ENCODE measurements around the gene CBLN3. TPM values are rescaled to one million over a fixed set of nuclear protein-coding genes. Genes with fewer than 3 reads are reported as not detected.

CBLN3 gene
- total RNA-seq, 1 donor from 2014 or later = 0.51 TPM

- Mint-ChIP-seq H3K27me3 (ENCODE audit: unreplicated experiment) (peaks cover 3% of the 10 kb centered on the region), H3K36me3 (ENCODE audit: unreplicated experiment) (no peaks in the 10 kb centered on the region), H3K4me3 (ENCODE audit: unreplicated experiment) (no peak overlapping the region), H3K27ac (ENCODE audit: unreplicated experiment) (no peak overlapping the region), H3K4me1 (ENCODE audit: low read depth, unreplicated experiment) (peaks cover 7% of the 10 kb centered on the region), H3K9me3 (ENCODE audit: unreplicated experiment) (peaks cover 2% of the 10 kb centered on the region)
- TF ChIP-seq, protein P1, sequence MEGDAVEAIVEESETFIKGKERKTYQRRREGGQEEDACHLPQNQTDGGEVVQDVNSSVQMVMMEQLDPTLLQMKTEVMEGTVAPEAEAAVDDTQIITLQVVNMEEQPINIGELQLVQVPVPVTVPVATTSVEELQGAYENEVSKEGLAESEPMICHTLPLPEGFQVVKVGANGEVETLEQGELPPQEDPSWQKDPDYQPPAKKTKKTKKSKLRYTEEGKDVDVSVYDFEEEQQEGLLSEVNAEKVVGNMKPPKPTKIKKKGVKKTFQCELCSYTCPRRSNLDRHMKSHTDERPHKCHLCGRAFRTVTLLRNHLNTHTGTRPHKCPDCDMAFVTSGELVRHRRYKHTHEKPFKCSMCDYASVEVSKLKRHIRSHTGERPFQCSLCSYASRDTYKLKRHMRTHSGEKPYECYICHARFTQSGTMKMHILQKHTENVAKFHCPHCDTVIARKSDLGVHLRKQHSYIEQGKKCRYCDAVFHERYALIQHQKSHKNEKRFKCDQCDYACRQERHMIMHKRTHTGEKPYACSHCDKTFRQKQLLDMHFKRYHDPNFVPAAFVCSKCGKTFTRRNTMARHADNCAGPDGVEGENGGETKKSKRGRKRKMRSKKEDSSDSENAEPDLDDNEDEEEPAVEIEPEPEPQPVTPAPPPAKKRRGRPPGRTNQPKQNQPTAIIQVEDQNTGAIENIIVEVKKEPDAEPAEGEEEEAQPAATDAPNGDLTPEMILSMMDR (IDR thresholded peaks at IDR 0.05; ENCODE audit: partially characterized antibody, unreplicated experiment) = no peak
- no peak for DNase-seq
Observed at GRCh38 chr14:24409956-24410355, 19.5 kb downstream of the CBLN3 start.

DNA sequence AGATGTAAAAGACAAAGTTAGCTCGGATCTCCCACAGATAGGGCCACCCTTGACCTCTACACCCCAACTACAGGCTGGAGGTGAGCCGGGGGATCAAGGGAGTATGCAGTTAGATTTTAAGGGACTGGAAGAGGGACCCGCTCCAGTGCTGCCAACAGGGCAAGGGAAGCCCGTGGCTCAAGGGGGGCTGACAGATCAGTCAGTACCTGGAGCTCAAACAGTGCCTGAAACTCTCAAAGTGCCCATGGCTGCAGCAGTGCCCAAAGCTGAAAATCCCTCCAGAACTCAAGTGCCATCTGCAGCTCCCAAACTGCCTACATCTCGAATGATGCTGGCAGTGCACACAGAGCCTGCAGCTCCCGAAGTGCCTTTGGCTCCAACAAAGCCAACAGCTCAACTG lies 20.3 kb downstream of the CBLN3 start:
- no peak for DNase-seq
- TF ChIP-seq, protein P1 (IDR thresholded peaks at IDR 0.05; ENCODE audit: partially characterized antibody, unreplicated experiment) = no peak
- Mint-ChIP-seq H3K27ac (ENCODE audit: unreplicated experiment) (no peak overlapping the region), H3K9me3 (ENCODE audit: unreplicated experiment) (peaks cover 2% of the 10 kb centered on the region), H3K4me1 (ENCODE audit: low read depth, unreplicated experiment) (peaks cover 14% of the 10 kb centered on the region), H3K4me3 (ENCODE audit: unreplicated experiment) (no peak overlapping the region), H3K36me3 (ENCODE audit: unreplicated experiment) (no peaks in the 10 kb centered on the region), H3K27me3 (ENCODE audit: unreplicated experiment) (peaks cover 3% of the 10 kb centered on the region)

DNA sequence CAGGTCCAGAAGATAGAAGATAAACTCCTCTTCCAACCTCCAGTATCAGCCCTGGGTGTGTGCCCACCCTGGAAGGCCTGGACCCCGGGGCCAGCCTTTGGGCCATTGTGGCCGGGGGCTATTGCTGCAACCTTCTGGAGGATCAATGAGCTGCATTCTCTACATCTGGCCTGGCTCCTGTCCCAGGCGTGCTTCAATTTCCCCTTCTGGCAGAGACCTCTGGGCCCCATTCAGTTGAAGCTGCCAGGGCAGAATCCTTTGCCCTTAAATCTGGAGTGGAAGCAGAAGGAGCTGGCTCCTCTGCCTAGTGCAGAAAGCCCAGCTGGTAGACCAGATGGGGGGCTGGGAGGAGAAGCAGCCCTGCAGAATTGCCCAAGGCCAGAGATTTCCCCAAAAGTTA lies 20.7 kb downstream of the CBLN3 start:
- H3K4me3 Mint-ChIP-seq (ENCODE audit: unreplicated experiment) = no peak overlapping the region
- peaks cover 3% of the 10 kb centered on the region for H3K27me3 Mint-ChIP-seq (ENCODE audit: unreplicated experiment)
- TF ChIP-seq, protein P1 (IDR thresholded peaks at IDR 0.05; ENCODE audit: partially characterized antibody, unreplicated experiment) = no peak
- H3K9me3 Mint-ChIP-seq (ENCODE audit: unreplicated experiment) = peaks cover 2% of the 10 kb centered on the region
- DNase-seq = no peak
- H3K36me3 Mint-ChIP-seq (ENCODE audit: unreplicated experiment) = no peaks in the 10 kb centered on the region
- H3K4me1 Mint-ChIP-seq (ENCODE audit: low read depth, unreplicated experiment) = peaks cover 19% of the 10 kb centered on the region
- no peak overlapping the region for H3K27ac Mint-ChIP-seq (ENCODE audit: unreplicated experiment)

DNA sequence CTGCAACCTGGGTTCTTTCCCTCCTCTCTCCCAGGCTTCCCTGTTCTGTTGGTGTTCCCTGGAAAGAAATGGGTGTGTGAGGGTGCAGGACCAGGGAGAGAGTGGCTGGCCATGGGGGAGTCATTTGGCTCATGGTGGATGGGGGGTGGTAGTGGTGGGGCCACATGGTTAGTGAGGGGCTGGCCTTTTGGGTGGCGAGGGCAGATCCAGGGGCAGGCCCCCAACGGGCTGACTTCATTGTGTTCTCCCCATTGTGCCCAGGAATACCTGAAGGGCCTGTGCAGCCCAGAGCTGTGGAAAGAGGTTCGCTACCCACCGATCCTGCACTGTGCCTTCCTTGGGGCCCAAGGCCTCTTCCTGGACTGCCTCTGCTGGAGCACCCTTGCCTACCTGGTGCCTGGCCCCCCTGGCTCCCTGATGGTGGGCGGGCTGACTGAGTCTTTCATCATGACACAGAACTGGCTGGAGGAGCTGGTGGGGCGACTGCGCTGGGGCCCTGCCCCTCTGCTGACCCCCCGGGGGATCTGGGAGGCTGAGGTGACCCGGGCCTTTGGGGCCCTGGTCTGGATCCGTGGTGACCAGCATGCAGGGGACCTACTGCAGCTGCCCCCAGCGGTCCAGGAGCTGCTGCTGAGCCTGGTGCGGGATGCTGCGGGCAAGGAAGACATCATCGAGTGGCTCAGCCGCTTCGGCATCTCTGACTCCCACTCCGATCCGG lies 21.7 kb downstream of the CBLN3 start:
- peaks cover 3% of the 10 kb centered on the region for H3K27me3 Mint-ChIP-seq (ENCODE audit: unreplicated experiment)
- peaks cover 2% of the 10 kb centered on the region for H3K9me3 Mint-ChIP-seq (ENCODE audit: unreplicated experiment)
- DNase-seq = no peak
- H3K36me3 Mint-ChIP-seq (ENCODE audit: unreplicated experiment) = no peaks in the 10 kb centered on the region
- H3K4me1 Mint-ChIP-seq (ENCODE audit: low read depth, unreplicated experiment) = peaks cover 29% of the 10 kb centered on the region
- TF ChIP-seq, protein P1 (IDR thresholded peaks at IDR 0.05; ENCODE audit: partially characterized antibody, unreplicated experiment) = no peak
- no peak overlapping the region for H3K4me3 Mint-ChIP-seq (ENCODE audit: unreplicated experiment)
- H3K27ac Mint-ChIP-seq (ENCODE audit: unreplicated experiment) = no peak overlapping the region

DNA sequence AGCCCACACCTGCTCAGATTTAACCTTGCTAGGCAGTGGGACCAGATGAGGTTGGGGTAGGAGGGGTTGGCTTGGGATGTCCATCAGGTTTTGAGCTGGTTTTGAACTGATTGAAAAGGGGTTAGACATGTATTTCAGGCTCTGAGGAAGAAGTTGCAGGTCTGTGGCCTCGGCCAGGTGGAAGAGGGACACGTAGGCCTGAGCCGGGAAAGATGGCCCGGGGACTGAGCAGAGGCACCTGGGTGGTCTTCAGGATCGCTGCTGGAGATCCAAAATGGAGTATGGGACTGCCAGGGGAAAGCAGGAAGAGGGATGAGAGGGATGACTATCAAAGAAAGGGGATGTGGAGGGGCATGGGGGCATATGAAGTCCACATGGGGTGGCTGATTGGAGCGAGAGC lies 23.1 kb downstream of the CBLN3 start:
- Mint-ChIP-seq H3K9me3 (ENCODE audit: unreplicated experiment) (peaks cover 3% of the 10 kb centered on the region), H3K4me3 (ENCODE audit: unreplicated experiment) (no peak overlapping the region), H3K27ac (ENCODE audit: unreplicated experiment) (no peak overlapping the region), H3K4me1 (ENCODE audit: low read depth, unreplicated experiment) (peaks cover 38% of the 10 kb centered on the region), H3K36me3 (ENCODE audit: unreplicated experiment) (no peaks in the 10 kb centered on the region), H3K27me3 (ENCODE audit: unreplicated experiment) (peaks cover 3% of the 10 kb centered on the region)
- TF ChIP-seq, protein P1 (IDR thresholded peaks at IDR 0.05; ENCODE audit: partially characterized antibody, unreplicated experiment) = no peak
- DNase-seq = no peak

Measured in glutamatergic neuron (in vitro differentiated cells).